OCI-LY7 (cell line): ENCODE measurements around the gene ADD2.

Source experiments
- EZH2phosphoT487 ChIP-seq: fragments of 200-600 bp; sonication (generic); IDR thresholded peaks from 2 replicates; pipeline ENCODE4 v1.6.1; 2018; ENCODE audit warnings: low read depth, borderline replicate concordance, mild to moderate bottlenecking, mixed run types, antibody characterized with exemption, low read length, moderate library complexity, mixed read lengths
- TF ChIP-seq, protein P1 (sequence below): fragments of 200-600 bp; sonication (generic); conservative IDR thresholded peaks from 2 replicates; pipeline ENCODE4 v1.5.1; 2014; ENCODE audit warnings: mild to moderate bottlenecking, antibody characterized with exemption, low read length, moderate library complexity, mixed read lengths

DNA sequence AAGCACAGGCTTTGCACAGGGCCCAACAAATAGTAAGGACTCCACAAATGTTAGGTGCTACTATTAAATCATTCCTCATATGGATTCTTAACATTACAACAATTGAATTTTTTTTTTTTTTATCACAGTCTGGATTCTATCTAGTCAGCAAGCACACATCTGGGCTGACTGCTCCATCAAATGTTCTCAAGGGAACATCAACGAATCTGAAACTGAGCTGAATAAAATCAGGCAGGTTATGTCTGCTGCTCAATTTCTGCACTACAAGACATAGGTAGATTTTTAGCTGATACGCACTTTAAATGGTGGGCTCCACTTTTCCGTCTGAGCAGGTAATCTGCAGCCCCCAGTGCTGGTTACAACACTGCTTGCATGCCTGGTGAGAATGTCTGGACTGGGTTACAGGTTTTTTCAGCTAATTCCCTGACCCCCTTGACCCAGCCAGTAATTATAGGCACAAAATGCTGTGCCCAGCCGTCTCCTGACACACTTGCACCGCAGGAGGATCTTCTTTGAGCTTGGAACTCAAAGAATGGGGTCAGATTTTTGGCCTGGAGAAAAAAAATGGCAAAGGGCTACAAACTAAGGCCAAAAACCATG is 44.6 kb downstream of the ADD2 start:
- TF ChIP-seq, protein P1, sequence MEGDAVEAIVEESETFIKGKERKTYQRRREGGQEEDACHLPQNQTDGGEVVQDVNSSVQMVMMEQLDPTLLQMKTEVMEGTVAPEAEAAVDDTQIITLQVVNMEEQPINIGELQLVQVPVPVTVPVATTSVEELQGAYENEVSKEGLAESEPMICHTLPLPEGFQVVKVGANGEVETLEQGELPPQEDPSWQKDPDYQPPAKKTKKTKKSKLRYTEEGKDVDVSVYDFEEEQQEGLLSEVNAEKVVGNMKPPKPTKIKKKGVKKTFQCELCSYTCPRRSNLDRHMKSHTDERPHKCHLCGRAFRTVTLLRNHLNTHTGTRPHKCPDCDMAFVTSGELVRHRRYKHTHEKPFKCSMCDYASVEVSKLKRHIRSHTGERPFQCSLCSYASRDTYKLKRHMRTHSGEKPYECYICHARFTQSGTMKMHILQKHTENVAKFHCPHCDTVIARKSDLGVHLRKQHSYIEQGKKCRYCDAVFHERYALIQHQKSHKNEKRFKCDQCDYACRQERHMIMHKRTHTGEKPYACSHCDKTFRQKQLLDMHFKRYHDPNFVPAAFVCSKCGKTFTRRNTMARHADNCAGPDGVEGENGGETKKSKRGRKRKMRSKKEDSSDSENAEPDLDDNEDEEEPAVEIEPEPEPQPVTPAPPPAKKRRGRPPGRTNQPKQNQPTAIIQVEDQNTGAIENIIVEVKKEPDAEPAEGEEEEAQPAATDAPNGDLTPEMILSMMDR: no peak
- no peak for TF ChIP-seq EZH2phosphoT487
